HL-60 (cell line): ENCODE measurements around the gene TMEM170A.

ENCODE experiments used
- CTCF ChIP-seq: IDR thresholded peaks from one replicate; pipeline ENCODE4 v1.5.1; 2011; ENCODE audit warnings: low read length, control low read depth, inconsistent platforms; ENCODE audit not compliant: insufficient read depth
- POLR2AphosphoS5 ChIP-seq: IDR thresholded peaks from 2 replicates; pipeline ENCODE4 v1.6.1; 2012; ENCODE audit warnings: low read depth

DNA sequence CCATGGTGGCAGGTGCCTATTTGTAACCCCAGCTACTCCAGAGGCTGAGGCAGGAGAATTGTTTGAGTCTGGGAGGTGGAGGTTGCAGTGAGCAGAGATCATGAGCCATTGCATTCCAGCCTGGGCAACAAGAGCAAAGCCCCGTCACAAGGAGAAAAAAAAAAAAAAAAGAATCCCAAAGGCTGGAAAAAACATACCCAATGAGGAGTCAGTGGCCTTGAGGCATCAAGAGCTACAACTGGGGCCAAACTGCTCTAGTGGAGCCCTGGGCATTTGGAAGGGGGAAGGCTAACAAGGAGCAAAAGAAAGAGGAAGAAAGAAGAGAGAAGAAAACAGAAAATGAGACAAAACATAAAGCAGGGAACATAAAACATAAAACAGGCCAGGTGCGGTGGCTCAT is 23.8 kb upstream of the TMEM170A start:
- TF ChIP-seq CTCF, result no peak
- TF ChIP-seq POLR2AphosphoS5, result no peak
